GM12865 (cell line): ENCODE results near the gene PAAF1.

Experiments used
- DNase-seq: peaks from one replicate; pipeline ENCODE4 v3.0.0; 2010; ENCODE audit warnings: low read depth
- H3K4me3 ChIP-seq: 2 replicates; pipeline ENCODE4 v1.5.1; 2011; ENCODE audit warnings: mild to moderate bottlenecking, low read depth, low read length, control low read depth
- CTCF ChIP-seq: IDR thresholded peaks from 2 replicates; pipeline ENCODE4 v1.5.1; 2011; ENCODE audit warnings: low read length, control low read depth, low read depth, inconsistent platforms; ENCODE audit not compliant: insufficient read depth; ENCODE audit errors: missing control alignments

The PAAF1 gene

GRCh38 chr11:73944085-73944484 is 67.3 kb downstream of the PAAF1 start:
- DNase-seq: no peak
- H3K4me3 ChIP-seq: no peak overlapping the region
- no peak for TF ChIP-seq CTCF

GRCh38 chr11:73944901-73945300 is 68.1 kb downstream of the PAAF1 start:
- TF ChIP-seq CTCF: no peak
- no peak overlapping the region for H3K4me3 ChIP-seq

GRCh38 chr11:73945396-73945795 is 68.6 kb downstream of the PAAF1 start:
- no peak for TF ChIP-seq CTCF
- no peak for DNase-seq
- no peak overlapping the region for H3K4me3 ChIP-seq

More at GRCh38 chr11:73944901-73945300, 68.1 kb downstream of the PAAF1 start:
- no peak for DNase-seq

- no peak overlapping the region for H3K4me3 ChIP-seq
- no peak for TF ChIP-seq CTCF
- no peak for DNase-seq
These were observed 70.1 kb downstream of the PAAF1 start for GRCh38 chr11:73946798-73947458.

- DNase-seq: no peak
- no peak for TF ChIP-seq CTCF
- H3K4me3 ChIP-seq: no peak overlapping the region
These were observed 72.4 kb downstream of the PAAF1 start for GRCh38 chr11:73949246-73949645.

- no peak for DNase-seq
- H3K4me3 ChIP-seq: no peak overlapping the region
- no peak for TF ChIP-seq CTCF
These were observed 73.1 kb downstream of the PAAF1 start for GRCh38 chr11:73949912-73950311.
